ENCODE results near the gene CAPSL.
A peak's percentile ranks its signal among the peaks of the same experiment; 100 is the strongest.
"Not testable (repeated sequence)": the region's sequence is repeated elsewhere in the genome, so short reads cannot be mapped to it uniquely, and the experiment has no call there.

CAPSL gene

GRCh38 chr5:35938568-35939227 lies at the start of gene CAPSL:
TSS of gene CAPSL (minus strand) at chr5:35938622. CDS start at chr5:35921120, 17,502 bp downstream.
- no peak for DNase-seq (ENCODE audit: low spot score)

GRCh38 chr5:35987776-35988175 lies 49.4 kb upstream of the CAPSL start:
- DNase-seq (ENCODE audit: low spot score), result no peak

- no peak for DNase-seq (ENCODE audit: low spot score)
Observed at GRCh38 chr5:35979715-35980114, 41.3 kb upstream of the CAPSL start.

- DNase-seq (ENCODE audit: low spot score), result not testable (repeated sequence)
Observed at GRCh38 chr5:35976859-35977258, 38.4 kb upstream of the CAPSL start.

- DNase-seq (ENCODE audit: low spot score), result no peak
Observed at GRCh38 chr5:35974570-35974969, 36.1 kb upstream of the CAPSL start.

GRCh38 chr5:35971878-35972210 lies 33.4 kb upstream of the CAPSL start:
- DNase-seq (ENCODE audit: low spot score), result no peak

GRCh38 chr5:35971186-35971877 lies 32.9 kb upstream of the CAPSL start:
- no peak for DNase-seq (ENCODE audit: low spot score)

- DNase-seq (ENCODE audit: low spot score), result no peak
Observed at GRCh38 chr5:35963381-35963843, 25.0 kb upstream of the CAPSL start.

- no peak for DNase-seq (ENCODE audit: low spot score)
Observed at GRCh38 chr5:35960328-35960727, 21.9 kb upstream of the CAPSL start.

- no peak for DNase-seq (ENCODE audit: low spot score)
Observed at GRCh38 chr5:35956429-35956828, 18.0 kb upstream of the CAPSL start.

- DNase-seq (ENCODE audit: low spot score), result no peak
Observed at GRCh38 chr5:35954175-35954574, 15.8 kb upstream of the CAPSL start.

GRCh38 chr5:35947085-35947484 lies 8.7 kb upstream of the CAPSL start:
- no peak for DNase-seq (ENCODE audit: low spot score)

- DNase-seq (ENCODE audit: low spot score), result no peak
Observed at GRCh38 chr5:35939639-35940038, 1.2 kb upstream of the CAPSL start.

- peak; percentile 61 for DNase-seq (ENCODE audit: low spot score)
Observed at GRCh38 chr5:35926389-35927051, 11.9 kb downstream of the CAPSL start.

GRCh38 chr5:35924950-35925722 lies 13.3 kb downstream of the CAPSL start:
- peak; percentile 76 for DNase-seq (ENCODE audit: low spot score)

- DNase-seq (ENCODE audit: low spot score), result no peak
Observed at GRCh38 chr5:35924122-35924949, 14.1 kb downstream of the CAPSL start.

- no peak for DNase-seq (ENCODE audit: low spot score)
Observed at GRCh38 chr5:35922468-35922867, 16.0 kb downstream of the CAPSL start.

GRCh38 chr5:35921930-35922329 lies 16.5 kb downstream of the CAPSL start:
- no peak for DNase-seq (ENCODE audit: low spot score)

- DNase-seq (ENCODE audit: low spot score), result peak; percentile 71
Observed at GRCh38 chr5:35920890-35921289, 17.5 kb downstream of the CAPSL start.

GRCh38 chr5:35919191-35919590 lies 19.2 kb downstream of the CAPSL start:
- no peak for DNase-seq (ENCODE audit: low spot score)

GRCh38 chr5:35908814-35909213 lies 29.6 kb downstream of the CAPSL start:
- DNase-seq (ENCODE audit: low spot score), result no peak

- DNase-seq (ENCODE audit: low spot score), result no peak
Observed at GRCh38 chr5:35908228-35908627, 30.2 kb downstream of the CAPSL start.

Data from HuH-7 (cell line).